GM12801 (cell line): ENCODE data around the gene HMGCS2.

Experiments used
- TF ChIP-seq, protein P1 (sequence below): IDR thresholded peaks from one replicate; pipeline ENCODE4 v1.5.1; 2011; ENCODE audit warnings: control low read depth; ENCODE audit not compliant: insufficient read length; ENCODE audit errors: extremely low read depth

HMGCS2 gene

DNA sequence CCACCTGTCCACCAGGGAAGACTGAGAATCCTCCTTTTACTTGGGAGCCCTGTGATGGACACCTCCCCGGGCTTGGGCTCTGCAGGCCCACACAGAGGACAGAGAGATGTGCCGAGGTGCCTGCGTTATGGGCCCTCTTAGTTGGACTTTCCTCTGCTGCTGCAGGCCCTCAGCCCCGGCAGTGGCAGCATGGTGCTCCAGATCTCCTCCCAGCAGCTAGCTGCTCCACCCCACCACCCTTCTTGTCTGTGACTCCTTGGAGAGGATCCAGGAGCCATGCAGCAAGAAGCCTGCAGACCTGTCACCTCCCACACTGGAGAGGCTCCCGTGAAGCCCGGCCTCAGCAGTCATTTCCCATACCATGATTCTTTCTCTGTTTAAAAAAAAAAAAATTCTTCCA lies 29.6 kb downstream of the HMGCS2 start:
- TF ChIP-seq, protein P1, sequence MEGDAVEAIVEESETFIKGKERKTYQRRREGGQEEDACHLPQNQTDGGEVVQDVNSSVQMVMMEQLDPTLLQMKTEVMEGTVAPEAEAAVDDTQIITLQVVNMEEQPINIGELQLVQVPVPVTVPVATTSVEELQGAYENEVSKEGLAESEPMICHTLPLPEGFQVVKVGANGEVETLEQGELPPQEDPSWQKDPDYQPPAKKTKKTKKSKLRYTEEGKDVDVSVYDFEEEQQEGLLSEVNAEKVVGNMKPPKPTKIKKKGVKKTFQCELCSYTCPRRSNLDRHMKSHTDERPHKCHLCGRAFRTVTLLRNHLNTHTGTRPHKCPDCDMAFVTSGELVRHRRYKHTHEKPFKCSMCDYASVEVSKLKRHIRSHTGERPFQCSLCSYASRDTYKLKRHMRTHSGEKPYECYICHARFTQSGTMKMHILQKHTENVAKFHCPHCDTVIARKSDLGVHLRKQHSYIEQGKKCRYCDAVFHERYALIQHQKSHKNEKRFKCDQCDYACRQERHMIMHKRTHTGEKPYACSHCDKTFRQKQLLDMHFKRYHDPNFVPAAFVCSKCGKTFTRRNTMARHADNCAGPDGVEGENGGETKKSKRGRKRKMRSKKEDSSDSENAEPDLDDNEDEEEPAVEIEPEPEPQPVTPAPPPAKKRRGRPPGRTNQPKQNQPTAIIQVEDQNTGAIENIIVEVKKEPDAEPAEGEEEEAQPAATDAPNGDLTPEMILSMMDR: no peak

DNA sequence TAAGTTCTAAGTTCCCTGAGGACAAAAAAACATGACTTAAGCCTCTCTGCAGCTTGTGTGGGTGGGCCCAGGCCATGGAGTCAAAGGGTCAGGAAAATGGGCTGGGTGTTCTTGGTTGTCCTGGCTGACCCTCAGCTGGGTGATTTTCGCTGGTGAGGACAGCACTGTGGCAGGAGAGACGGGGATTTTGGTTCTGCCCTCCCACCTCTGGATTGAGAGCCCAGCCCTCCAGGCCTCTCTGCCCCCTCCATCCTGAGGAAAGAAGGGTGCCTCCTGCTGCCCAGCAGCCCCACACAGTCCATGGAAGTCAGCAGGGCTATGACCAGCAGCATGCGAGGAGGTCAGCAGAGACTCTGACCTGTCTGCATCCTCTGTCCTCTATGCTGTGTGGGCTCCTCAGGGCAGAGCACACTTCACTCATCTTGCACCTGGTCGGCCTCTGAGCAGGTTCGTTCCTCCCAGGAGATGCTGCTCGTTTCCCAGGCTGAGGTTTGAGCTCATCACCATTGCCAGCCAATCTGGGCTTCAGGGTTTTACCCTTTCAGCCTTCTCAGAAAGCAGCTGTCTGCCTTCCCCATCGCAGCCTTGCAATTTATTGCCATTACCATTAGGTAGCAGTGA lies 30.5 kb downstream of the HMGCS2 start:
- TF ChIP-seq, protein P1: no peak

DNA sequence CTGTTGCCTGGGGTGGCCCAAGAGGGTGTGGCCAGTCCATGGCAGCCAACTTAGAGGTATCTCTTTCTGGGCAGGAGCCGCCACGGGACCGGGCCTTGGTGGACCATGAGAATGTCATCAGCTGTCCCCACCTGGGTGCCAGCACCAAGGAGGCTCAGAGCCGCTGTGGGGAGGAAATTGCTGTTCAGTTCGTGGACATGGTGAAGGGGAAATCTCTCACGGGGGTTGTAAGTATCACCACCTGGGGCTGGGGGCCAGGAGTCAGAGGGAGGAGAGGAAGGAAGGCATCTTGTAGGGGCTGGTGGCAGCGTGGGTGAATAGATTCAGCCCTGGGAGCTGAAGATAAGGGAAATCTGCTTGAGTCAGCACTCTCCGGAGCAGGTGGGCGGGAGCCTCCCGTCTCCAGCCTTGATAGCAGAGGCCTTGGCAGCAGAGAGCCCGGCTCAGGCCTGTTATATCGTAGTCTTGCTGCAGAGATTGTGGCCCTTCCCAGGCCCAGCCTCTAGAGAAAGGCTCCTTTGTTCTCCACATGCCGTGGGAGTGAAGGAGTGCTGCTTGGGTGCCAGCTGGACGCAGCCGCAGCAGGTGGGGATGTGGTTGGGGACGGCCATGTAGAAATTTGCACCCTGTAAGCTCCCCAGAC lies 31.5 kb downstream of the HMGCS2 start:
- TF ChIP-seq, protein P1: no peak

DNA sequence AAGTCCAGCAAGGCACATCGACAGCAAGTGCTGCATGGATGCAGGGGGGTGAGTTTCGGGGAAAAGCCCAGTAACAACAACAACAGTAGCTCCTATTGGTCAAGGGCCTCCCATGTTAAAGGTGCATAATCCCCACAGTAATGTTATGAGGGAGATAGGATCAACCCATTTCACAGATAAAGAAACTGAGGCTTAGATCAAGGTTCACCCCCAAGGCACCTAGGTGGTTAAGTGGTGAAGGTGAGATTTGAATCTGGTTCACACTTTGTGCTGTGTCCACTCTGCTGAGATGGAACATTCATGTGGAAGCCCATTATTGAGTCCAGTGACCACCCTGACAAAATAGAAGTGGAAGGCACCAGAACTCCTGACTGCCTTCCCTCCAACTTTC lies 32.1 kb downstream of the HMGCS2 start:
- TF ChIP-seq, protein P1: no peak

DNA sequence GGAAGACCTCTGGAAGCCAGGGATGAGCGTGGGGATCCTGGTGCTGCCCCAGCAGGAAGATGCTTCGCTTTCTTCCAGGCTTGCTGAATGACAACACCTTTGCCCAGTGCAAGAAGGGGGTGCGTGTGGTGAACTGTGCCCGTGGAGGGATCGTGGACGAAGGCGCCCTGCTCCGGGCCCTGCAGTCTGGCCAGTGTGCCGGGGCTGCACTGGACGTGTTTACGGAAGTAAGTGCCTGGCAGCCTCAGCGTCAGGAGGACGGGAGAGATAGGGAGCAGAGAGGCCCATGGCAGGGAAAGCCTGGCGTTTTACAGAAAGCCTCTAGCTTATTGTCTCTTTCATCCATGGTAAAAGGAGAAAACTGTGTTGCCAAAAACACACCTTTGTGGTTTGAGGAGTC lies 33.5 kb downstream of the HMGCS2 start:
- TF ChIP-seq, protein P1: no peak

DNA sequence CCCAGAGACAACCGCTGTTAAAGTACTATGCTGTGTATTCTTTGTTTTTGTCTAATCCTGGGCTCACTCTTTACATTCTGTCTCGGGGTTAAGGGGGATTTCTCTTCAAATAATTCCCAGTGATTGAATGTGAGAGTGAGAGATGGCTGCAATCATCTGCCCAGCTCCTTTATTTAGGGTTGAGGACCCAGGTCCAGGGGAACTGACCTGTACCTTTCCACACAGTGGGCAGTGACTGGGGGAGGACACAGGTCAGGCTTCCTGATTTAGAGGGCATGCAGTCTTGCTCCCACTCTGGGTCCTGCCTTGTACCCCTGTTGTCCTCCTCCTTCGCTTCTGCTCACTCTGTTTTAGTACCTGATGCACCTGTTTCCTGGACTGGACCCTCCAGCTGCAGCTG lies 35.0 kb downstream of the HMGCS2 start:
- TF ChIP-seq, protein P1: no peak

DNA sequence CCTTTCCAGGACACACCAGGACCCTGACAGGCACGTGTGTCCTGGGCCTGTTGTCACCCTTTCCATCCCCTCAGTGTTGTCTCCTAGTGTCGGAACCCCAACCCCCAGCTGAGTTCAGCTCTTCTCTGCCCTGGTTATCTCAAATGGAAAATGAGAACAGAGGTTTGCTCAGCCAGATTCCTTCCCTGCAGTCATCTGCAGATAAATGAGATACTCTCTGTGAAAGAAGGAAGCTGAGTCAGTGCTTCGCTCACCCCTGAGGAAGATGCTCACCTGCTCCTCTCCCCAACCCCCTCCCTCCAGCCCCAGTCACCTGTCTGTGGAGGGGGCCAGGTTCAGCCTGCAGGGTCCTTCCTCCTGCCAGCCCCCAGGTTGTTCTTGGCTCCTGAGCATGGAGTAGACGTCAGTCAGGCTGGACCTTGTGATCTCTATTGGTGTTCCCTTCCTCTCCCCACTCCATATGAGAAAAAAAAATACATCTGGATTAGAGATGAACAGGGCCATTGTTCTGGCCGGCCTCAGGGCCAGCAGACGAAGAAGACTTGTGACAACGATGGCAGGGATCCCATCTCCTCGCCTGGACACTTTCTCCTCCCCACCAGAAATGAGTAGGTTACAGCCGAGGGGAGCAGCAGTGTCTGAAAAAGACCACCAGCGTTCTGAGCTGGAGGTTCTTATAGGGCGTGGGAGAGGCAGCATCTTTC lies 36.1 kb downstream of the HMGCS2 start:
- TF ChIP-seq, protein P1: no peak
